Glomerular visceral epithelial cell (primary cell): ENCODE data around the gene TUBB.
A peak's percentile ranks its signal among the peaks of the same experiment; 100 is the strongest.

ENCODE experiments used
- DNase-seq: peaks from one replicate; pipeline ENCODE4 v3.0.0-alpha.2; 2016; ENCODE audit errors: extremely low spot score

The TUBB gene

GRCh38 chr6:30687659-30688431, 32.3 kb upstream of the TUBB start:
- no peak for DNase-seq

- DNase-seq, result no peak
These were observed 31.6 kb upstream of the TUBB start for GRCh38 chr6:30688569-30688968.

DNA sequence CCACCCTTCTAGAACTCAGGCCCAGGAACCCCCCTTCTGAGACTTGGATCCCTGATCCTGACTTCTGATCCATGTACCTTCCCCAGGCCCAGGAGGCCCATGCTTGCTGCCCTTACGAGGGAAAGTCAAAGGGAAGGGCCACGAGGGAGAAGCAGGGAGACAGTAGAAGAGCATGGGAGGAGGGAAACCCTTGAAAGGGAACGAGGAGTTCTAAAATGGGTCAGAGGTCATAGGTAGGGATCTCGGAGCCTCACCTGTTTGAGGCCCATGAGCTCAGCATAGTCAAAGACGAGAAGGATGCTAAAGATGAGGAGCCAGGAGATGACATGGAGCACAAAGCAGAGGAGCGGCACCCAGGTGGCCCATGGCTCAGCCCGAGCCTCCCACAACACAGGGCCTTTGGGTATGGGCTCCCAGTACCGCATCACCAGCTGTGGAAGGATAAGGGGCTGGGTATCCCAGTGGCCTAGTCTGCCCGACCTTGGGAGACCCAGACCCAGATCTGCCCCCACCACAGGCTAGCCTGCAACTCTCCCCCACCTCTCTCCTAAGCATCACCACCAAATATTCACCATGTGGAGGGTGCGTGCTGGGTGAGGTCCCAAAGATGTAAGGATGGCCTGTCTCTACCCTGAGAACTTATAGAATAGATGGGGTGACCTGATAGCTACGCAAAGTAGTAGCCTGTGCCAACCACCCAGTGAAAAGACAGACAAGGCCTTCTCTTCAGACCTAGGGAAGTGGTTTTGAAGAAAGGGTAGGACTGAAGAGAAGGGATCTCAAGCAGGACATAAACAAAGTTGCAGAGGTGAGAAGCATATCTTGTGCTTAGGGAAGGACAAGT, 30.9 kb upstream of the TUBB start:
- no peak for DNase-seq

DNA sequence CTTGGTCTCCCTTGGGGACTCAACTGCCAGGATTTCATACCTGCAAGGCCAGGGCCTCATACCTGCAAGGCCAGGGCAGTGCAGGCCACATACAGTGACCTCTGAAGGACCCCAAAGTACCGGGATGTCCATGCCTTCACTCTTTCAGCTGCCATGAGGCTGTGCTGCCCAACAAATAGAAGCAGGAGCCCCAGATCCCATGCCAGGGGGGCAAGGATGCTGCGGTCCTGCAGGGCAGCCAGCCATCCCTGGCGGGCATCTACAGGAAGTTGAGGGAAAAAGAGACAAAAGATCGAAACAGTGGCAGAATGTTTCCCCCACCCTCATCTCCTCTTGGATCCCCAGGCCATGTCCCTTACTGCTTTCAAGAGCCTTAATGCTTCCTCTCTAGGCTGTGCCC, 30.2 kb upstream of the TUBB start:
- DNase-seq, result no peak

DNA sequence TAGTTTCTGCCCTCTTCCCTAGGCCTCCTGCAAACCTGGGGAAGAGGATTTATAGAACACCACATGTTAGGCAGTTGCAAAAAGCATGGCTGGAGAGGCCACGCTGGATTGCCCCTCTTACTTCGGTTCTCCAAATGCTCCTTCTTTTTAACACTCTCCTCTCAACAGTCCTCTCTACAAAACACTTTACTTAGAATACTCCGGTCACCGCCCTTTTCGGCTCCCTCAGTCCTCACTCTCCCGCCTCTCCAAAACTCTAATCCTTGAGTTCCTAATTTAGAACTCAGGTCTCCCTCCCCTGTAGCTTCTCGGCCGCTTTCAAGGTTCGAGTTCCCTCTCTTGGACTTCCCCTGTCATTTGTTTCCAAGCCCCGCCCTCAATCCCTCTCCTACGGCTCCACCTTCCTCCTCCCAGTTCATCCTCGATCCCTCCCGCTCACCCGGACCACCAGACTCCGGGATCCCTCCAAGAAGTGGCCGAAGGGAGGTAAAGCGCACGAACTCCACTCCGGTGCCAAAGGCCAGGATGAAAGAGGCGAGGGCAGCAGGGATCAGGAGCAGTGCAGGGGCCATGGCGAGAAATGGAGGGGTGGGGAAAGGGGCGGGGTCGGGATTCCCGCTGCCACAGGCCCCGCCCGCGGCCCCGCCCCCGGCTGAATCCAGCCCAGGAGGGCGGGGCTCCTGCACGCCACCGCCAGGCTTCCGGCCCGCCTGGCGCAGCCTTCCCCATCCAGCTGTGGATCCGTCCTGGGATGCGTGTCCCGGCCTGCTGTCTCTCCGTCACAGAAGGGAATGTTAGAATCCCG, 29.5 kb upstream of the TUBB start, which contains the start of gene NRM:
TSS of gene NRM (minus strand) at position 582 of the 805 bp plus-strand sequence. CDS start at position 572, 10 bp downstream.
- DNase-seq, result peak; percentile 91

- DNase-seq, result no peak
These were observed 28.8 kb upstream of the TUBB start for GRCh38 chr6:30691208-30691847.

- no peak for DNase-seq
These were observed 23.7 kb upstream of the TUBB start for GRCh38 chr6:30696432-30696831.

GRCh38 chr6:30700340-30700739, 19.8 kb upstream of the TUBB start:
- no peak for DNase-seq

GRCh38 chr6:30703011-30703410, 17.1 kb upstream of the TUBB start:
- no peak for DNase-seq

GRCh38 chr6:30703821-30704220, 16.3 kb upstream of the TUBB start:
- no peak for DNase-seq

DNA sequence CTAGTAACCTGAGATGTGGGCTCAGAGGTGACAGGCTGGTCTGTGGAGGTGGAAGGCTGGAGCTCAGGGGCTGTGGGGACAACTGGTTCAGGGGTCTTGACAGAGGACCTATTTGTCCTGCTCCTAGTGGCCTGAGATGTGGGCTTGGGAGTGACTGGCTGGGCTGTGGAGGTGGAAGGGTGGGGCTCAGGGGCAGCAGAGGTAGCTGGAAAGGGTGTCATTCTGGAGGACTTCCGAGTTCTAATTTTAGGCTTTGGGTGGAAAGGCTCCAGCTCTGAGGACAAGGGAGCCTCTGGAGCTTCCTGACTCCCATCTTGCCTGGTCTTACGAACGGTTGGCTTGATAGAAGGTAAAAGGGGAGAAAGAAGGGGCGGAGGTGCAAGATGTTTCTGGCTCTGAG, 14.5 kb upstream of the TUBB start:
- no peak for DNase-seq

- DNase-seq, result no peak
These were observed 12.8 kb upstream of the TUBB start for GRCh38 chr6:30707281-30707850.

GRCh38 chr6:30709101-30709868, 10.9 kb upstream of the TUBB start:
- DNase-seq, result peak; percentile 29

- no peak for DNase-seq
These were observed 8.3 kb upstream of the TUBB start for GRCh38 chr6:30711758-30712380.

DNA sequence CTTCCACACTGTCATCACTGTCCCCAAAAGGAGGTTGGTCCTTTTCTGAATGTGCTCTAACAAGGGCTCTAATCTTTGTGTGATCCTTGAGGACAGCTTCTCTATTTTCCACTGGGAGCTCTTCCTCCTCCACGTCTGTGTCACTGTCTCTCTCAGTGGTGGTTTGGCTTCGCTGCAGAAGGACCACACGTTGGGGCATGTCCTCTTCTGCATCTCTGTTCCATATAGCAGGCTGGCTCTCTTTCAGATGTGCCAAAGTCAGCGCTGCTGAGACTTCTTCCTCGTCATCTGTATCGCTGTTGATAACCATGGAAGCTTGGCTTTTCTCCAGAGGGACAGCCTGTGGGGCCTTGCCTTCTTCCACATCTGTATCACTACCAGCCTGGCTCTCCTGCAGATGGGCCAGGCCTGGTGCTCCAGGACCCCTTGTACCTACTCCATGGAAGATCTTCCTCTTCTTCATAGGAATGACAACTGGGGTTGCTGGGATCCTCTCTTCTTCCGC, 7.7 kb upstream of the TUBB start:
- no peak for DNase-seq

GRCh38 chr6:30714263-30714662, 5.9 kb upstream of the TUBB start:
- DNase-seq, result no peak

GRCh38 chr6:30716879-30717128, 3.3 kb upstream of the TUBB start:
- no peak for DNase-seq

DNA sequence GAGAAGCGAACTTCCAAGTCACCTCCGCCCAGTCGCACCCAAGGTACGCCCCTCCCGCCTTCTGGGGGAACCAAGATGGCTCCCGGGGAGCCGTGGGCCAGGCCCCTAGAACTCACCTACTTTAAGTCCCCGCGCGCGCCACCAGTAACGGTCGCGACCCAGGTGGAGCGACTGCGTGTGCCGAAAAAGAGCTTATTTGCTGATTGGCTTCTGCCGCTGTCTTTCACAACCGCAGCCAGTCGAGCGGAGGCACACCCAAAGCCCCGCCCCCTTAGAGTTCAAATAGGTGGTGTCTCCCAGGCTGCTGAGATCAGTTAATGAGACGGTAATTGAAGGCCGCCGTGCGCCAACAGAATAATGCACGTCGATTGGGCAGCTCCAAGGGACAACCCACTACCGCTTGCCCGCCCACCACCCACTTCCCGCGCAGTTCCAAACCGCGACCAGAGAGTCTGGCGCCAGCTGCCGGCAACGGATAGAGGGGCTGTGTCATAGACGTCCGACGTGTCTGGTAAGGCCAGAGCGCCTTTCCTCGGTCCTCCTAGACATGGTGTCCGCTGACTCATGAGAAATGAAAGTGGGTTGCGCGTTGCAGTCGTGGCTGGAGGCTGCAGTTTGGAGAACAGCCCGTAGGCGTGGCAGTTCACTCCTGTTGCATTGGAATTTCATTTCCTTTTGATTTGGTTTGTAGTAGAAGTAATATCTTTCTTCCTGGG, 2.9 kb upstream of the TUBB start, which contains the start of gene MDC1:
TSS of gene MDC1 (minus strand) at position 153 of the 716 bp plus-strand sequence. CDS start 2,106 bp downstream, outside the sequence.
- peak; percentile 100 for DNase-seq
